GM15510 (cell line): ENCODE results near the gene FBXL17.
A peak's percentile ranks its signal among the peaks of the same experiment; 100 is the strongest.

Experiments
- POLR2A ChIP-seq: IDR thresholded peaks from 3 replicates; pipeline ENCODE4 v1.6.1; 2011; ENCODE audit warnings: borderline replicate concordance; ENCODE audit not compliant: insufficient read length; ENCODE audit errors: extremely low read depth

Gene FBXL17

GRCh38 chr5:108381954-108382783 lies at the start of gene FBXL17:
Gene FBXL17, minus strand, starts transcription at chr5:108382098.
- peak; percentile 76 for TF ChIP-seq POLR2A

GRCh38 chr5:108430931-108431608 lies 49.2 kb upstream of the FBXL17 start:
- no peak for TF ChIP-seq POLR2A

- no peak for TF ChIP-seq POLR2A
Measured at GRCh38 chr5:108421713-108422112, 39.8 kb upstream of the FBXL17 start.

- no peak for TF ChIP-seq POLR2A
Measured at GRCh38 chr5:108420755-108421154, 38.9 kb upstream of the FBXL17 start.

GRCh38 chr5:108420158-108420557 lies 38.3 kb upstream of the FBXL17 start:
- TF ChIP-seq POLR2A = no peak

GRCh38 chr5:108418197-108418596 lies 36.3 kb upstream of the FBXL17 start:
- TF ChIP-seq POLR2A = no peak

- TF ChIP-seq POLR2A = no peak
Measured at GRCh38 chr5:108417166-108417670, 35.3 kb upstream of the FBXL17 start.

GRCh38 chr5:108415726-108416125 lies 33.8 kb upstream of the FBXL17 start:
- TF ChIP-seq POLR2A = no peak

GRCh38 chr5:108409786-108410185 lies 27.9 kb upstream of the FBXL17 start:
- no peak for TF ChIP-seq POLR2A

- no peak for TF ChIP-seq POLR2A
Measured at GRCh38 chr5:108398964-108399363, 17.1 kb upstream of the FBXL17 start.

- no peak for TF ChIP-seq POLR2A
Measured at GRCh38 chr5:108387758-108388157, 5.9 kb upstream of the FBXL17 start.

GRCh38 chr5:108386345-108387061 lies 4.6 kb upstream of the FBXL17 start:
- TF ChIP-seq POLR2A = no peak

- TF ChIP-seq POLR2A = no peak
Measured at GRCh38 chr5:108384741-108385140, 2.8 kb upstream of the FBXL17 start.

GRCh38 chr5:108382784-108383330 lies 959 bp upstream of the FBXL17 start:
- TF ChIP-seq POLR2A = no peak
